ENCODE measurements around the gene HPSE2. TPM values are rescaled to one million over a fixed set of nuclear protein-coding genes. Genes with fewer than 3 reads are reported as not detected.
"Not testable (repeated sequence)": the region's sequence is repeated elsewhere in the genome, so short reads cannot be mapped to it uniquely, and the experiment has no call there.

HPSE2 gene
- total RNA-seq, 1 donor = not detected

GRCh38 chr10:99143651-99144050 lies 92.0 kb downstream of the HPSE2 start:
- TF ChIP-seq CTCF (IDR thresholded peaks at IDR 0.05; ENCODE audit: insufficient read depth, low read length) = no peak
- H3K4me3 ChIP-seq (ENCODE audit: low read depth, low read length) = no peak overlapping the region
- DNase-seq (ENCODE audit: low read depth) = no peak

- TF ChIP-seq CTCF (IDR thresholded peaks at IDR 0.05; ENCODE audit: insufficient read depth, low read length) = no peak
- no peak for DNase-seq (ENCODE audit: low read depth)
- H3K4me3 ChIP-seq (ENCODE audit: low read depth, low read length) = no peak overlapping the region
Observed at GRCh38 chr10:99143011-99143410, 92.6 kb downstream of the HPSE2 start.

GRCh38 chr10:99132897-99133296 lies 102.8 kb downstream of the HPSE2 start:
- DNase-seq (ENCODE audit: low read depth); H3K4me3 ChIP-seq (ENCODE audit: low read depth, low read length): not testable (repeated sequence)

- DNase-seq (ENCODE audit: low read depth) = no peak
- no peak for TF ChIP-seq CTCF (IDR thresholded peaks at IDR 0.05; ENCODE audit: insufficient read depth, low read length)
- H3K4me3 ChIP-seq (ENCODE audit: low read depth, low read length) = no peak overlapping the region
Observed at GRCh38 chr10:99125879-99126278, 109.8 kb downstream of the HPSE2 start.

- no peak for DNase-seq (ENCODE audit: low read depth)
- no peak for TF ChIP-seq CTCF (IDR thresholded peaks at IDR 0.05; ENCODE audit: insufficient read depth, low read length)
- no peak overlapping the region for H3K4me3 ChIP-seq (ENCODE audit: low read depth, low read length)
Observed at GRCh38 chr10:99124376-99124775, 111.3 kb downstream of the HPSE2 start.

GRCh38 chr10:99123851-99124250 lies 111.8 kb downstream of the HPSE2 start:
- no peak overlapping the region for H3K4me3 ChIP-seq (ENCODE audit: low read depth, low read length)
- DNase-seq (ENCODE audit: low read depth) = no peak
- TF ChIP-seq CTCF (IDR thresholded peaks at IDR 0.05; ENCODE audit: insufficient read depth, low read length) = no peak

GRCh38 chr10:99123336-99123735 lies 112.3 kb downstream of the HPSE2 start:
- no peak overlapping the region for H3K4me3 ChIP-seq (ENCODE audit: low read depth, low read length)
- DNase-seq (ENCODE audit: low read depth) = no peak
- TF ChIP-seq CTCF (IDR thresholded peaks at IDR 0.05; ENCODE audit: insufficient read depth, low read length) = no peak
